ENCODE results near the gene HMX2. TPM values are rescaled to one million over a fixed set of nuclear protein-coding genes. Genes with fewer than 3 reads are reported as not detected.

HMX2 gene
- polyA plus RNA-seq, 1 donor: 0.75 TPM

GRCh38 chr10:123191886-123192285 lies 44.0 kb downstream of the HMX2 start:
- no peak for DNase-seq

- DNase-seq: no peak
These were observed 46.1 kb downstream of the HMX2 start for GRCh38 chr10:123194056-123194455.

Other genes starting within 250 kb of the HMX2 start
- gene FAM24A, start 237.5 kb upstream of the HMX2 start, polyA plus RNA-seq (ENCODE audit: insufficient read length): not detected
- gene C10orf88, start 193.9 kb upstream of the HMX2 start, polyA plus RNA-seq (ENCODE audit: insufficient read length): 24.5 TPM
- gene PSTK, start 167.7 kb upstream of the HMX2 start, polyA plus RNA-seq (ENCODE audit: insufficient read length): 12.7 TPM
- 27.5 TPM for gene IKZF5, start 139.3 kb upstream of the HMX2 start, polyA plus RNA-seq (ENCODE audit: insufficient read length)
- 31.1 TPM for gene ACADSB, start 139.1 kb upstream of the HMX2 start, polyA plus RNA-seq (ENCODE audit: insufficient read length)
- gene HMX3, start 12.2 kb upstream of the HMX2 start, polyA plus RNA-seq (ENCODE audit: insufficient read length): not detected
- gene BUB3, start 6.3 kb downstream of the HMX2 start, polyA plus RNA-seq (ENCODE audit: insufficient read length): 139 TPM

All from left kidney (tissue), 2 donors.